IMR-90 (cell line): Measurements from ENCODE around the gene DISC1. TPM values are rescaled to one million over a fixed set of nuclear protein-coding genes. Genes with fewer than 3 reads are reported as not detected.
"Not testable (repeated sequence)": the region's sequence is repeated elsewhere in the genome, so short reads cannot be mapped to it uniquely, and the experiment has no call there.

Source experiments
- ATAC-seq: fragments of 200-7000 bp; cut with Tn5 transposase; 2 replicates; pipeline ENCODE4 v1.9.1; 2020; ENCODE audit warnings: low read depth, mild to moderate bottlenecking, moderate library complexity
- BruUV-seq: library from RNA; stranded (reverse); fragments of 400-500 nt; replicated peaks from 2 replicates; lab custom pipeline; 2021; lab: Mats Ljungman, UMichigan
- CTCF ChIA-PET: fragments of 300-600 bp; formaldehyde crosslinking; extraction: SDS; loops from one replicate; lab custom pipeline; 2021; ENCODE audit warnings: antibody characterized with exemption; lab: Yijun Ruan, JAX
- POLR2A ChIA-PET: fragments of 300-600 bp; sonication (Branson Sonifier 250); formaldehyde crosslinking; loops from one replicate; lab custom pipeline; 2022; ENCODE audit warnings: antibody characterized with exemption; ENCODE audit not compliant: unreplicated experiment; lab: Charles Lee
- DNase-seq: peaks from one replicate; pipeline ENCODE4 v3.0.0; 2013
- H2AFZ ChIP-seq: replicated peaks from 2 replicates; pipeline ENCODE3; 2013; ENCODE audit warnings: low read length, mild to moderate bottlenecking; ENCODE audit not compliant: poor library complexity
- H2AK5ac ChIP-seq: 2 replicates; pipeline ENCODE4 v1.6.1; 2013; ENCODE audit warnings: low read depth, low read length, inconsistent platforms
- H2AK9ac ChIP-seq: replicated peaks from 2 replicates; pipeline ENCODE3; 2013; ENCODE audit warnings: mild to moderate bottlenecking, low read depth, low read length, moderate library complexity; ENCODE audit not compliant: poor library complexity
- H2BK120ac ChIP-seq: 2 replicates; pipeline ENCODE4 v1.6.1; 2013; ENCODE audit warnings: low read depth, low read length, inconsistent platforms
- H2BK15ac ChIP-seq: 3 replicates; pipeline ENCODE4 v1.6.1; 2013; ENCODE audit warnings: low read depth, low read length, inconsistent platforms
- H2BK20ac ChIP-seq: 2 replicates; pipeline ENCODE4 v1.6.1; 2013; ENCODE audit warnings: low read depth, mild to moderate bottlenecking, inconsistent platforms, low read length, moderate library complexity
- H2BK5ac ChIP-seq: 2 replicates; pipeline ENCODE4 v1.6.1; 2013; ENCODE audit warnings: mild to moderate bottlenecking, low read depth, low read length, inconsistent platforms; ENCODE audit not compliant: poor library complexity, severe bottlenecking
- H3K14ac ChIP-seq: replicated peaks from 2 replicates; pipeline ENCODE4 v1.6.1; 2013; ENCODE audit warnings: low read depth, low read length, inconsistent platforms
- H3K18ac ChIP-seq: 2 replicates; pipeline ENCODE4 v1.6.1; 2013; ENCODE audit warnings: low read depth, low read length, control low read depth
- H3K23ac ChIP-seq: 2 replicates; pipeline ENCODE4 v1.6.1; 2013; ENCODE audit warnings: low read depth, low read length, inconsistent platforms
- H3K27ac ChIP-seq: 2 replicates; pipeline ENCODE4 v1.5.1; 2013; ENCODE audit warnings: mild to moderate bottlenecking, control low read depth, low read length; ENCODE audit not compliant: insufficient read depth
- H3K27me3 ChIP-seq: 2 replicates; pipeline ENCODE4 v1.6.1; 2013; ENCODE audit warnings: low read length; ENCODE audit not compliant: control insufficient read depth, insufficient read depth
- H3K36me3 ChIP-seq: 2 replicates; pipeline ENCODE4 v1.6.1; 2013; ENCODE audit warnings: low read length, mixed read lengths; ENCODE audit not compliant: control insufficient read depth, insufficient read depth
- H3K4ac ChIP-seq: 2 replicates; pipeline ENCODE4 v1.6.1; 2013; ENCODE audit warnings: low read depth, low read length, inconsistent platforms
- H3K4me1 ChIP-seq: 2 replicates; pipeline ENCODE4 v1.6.1; 2013; ENCODE audit warnings: low read length, mixed read lengths; ENCODE audit not compliant: control insufficient read depth, insufficient read depth
- H3K4me2 ChIP-seq: 2 replicates; pipeline ENCODE4 v1.6.1; 2013; ENCODE audit warnings: low read depth, mild to moderate bottlenecking, control low read depth, low read length, moderate library complexity
- H3K4me3 ChIP-seq: 2 replicates; pipeline ENCODE4 v1.5.1; 2013; ENCODE audit warnings: low read depth, mild to moderate bottlenecking, control low read depth, low read length, moderate library complexity; ENCODE audit not compliant: insufficient read depth
- H3K56ac ChIP-seq: 2 replicates; pipeline ENCODE4 v1.6.1; 2013; ENCODE audit warnings: low read length, inconsistent platforms; ENCODE audit not compliant: insufficient read depth; ENCODE audit errors: extremely low read depth
- H3K79me1 ChIP-seq, 2 experiments: 2 replicates each; pipeline ENCODE4 v1.6.1; 2013; ENCODE audit warnings: low read length in 2 of 2, inconsistent platforms in 1 of 2, low read depth in 1 of 2
- H3K9ac ChIP-seq: 2 replicates; pipeline ENCODE4 v1.6.1; 2013; ENCODE audit warnings: low read depth, low read length, control low read depth
- H3K9me1 ChIP-seq: 2 replicates; pipeline ENCODE4 v1.6.1; 2013; ENCODE audit warnings: low read length, inconsistent platforms; ENCODE audit not compliant: insufficient read depth
- H3K9me3 ChIP-seq: 2 replicates; pipeline ENCODE4 v1.6.1; 2013; ENCODE audit warnings: low read length; ENCODE audit not compliant: control insufficient read depth, insufficient read depth
- H4K20me1 ChIP-seq: 2 replicates; pipeline ENCODE4 v1.6.1; 2013; ENCODE audit warnings: low read length, inconsistent platforms; ENCODE audit not compliant: insufficient read depth
- H4K5ac ChIP-seq: 2 replicates; pipeline ENCODE4 v1.6.1; 2013; ENCODE audit warnings: mild to moderate bottlenecking, low read depth, low read length, control low read depth
- H4K8ac ChIP-seq, 2 experiments: 2 replicates each; pipeline ENCODE4 v1.6.1; 2013; ENCODE audit warnings: low read depth in 2 of 2, low read length in 2 of 2, control low read depth in 1 of 2, inconsistent platforms in 1 of 2
- H4K91ac ChIP-seq: 2 replicates; pipeline ENCODE4 v1.6.1; 2013; ENCODE audit warnings: low read depth, low read length, inconsistent platforms; ENCODE audit not compliant: insufficient read depth
- WGBS, 2 experiments: methylation state at CpG; one replicate each; pipeline versions ENCODE4 v1.1.5 to v1.1.7; 2013; ENCODE audit warnings: missing lambda C conversion rate in 2 of 2; ENCODE audit not compliant: insufficient read length in 1 of 2; ENCODE audit errors: extremely low coverage in 2 of 2; 5-methylcytosine and 5-hydroxymethylcytosine counted together
- dilution Hi-C: fragments of 300-500 bp; cut with HindIII; formaldehyde crosslinking; loops from one replicate; pipeline ENCODE4 v1.14.3; 2018; ENCODE audit warnings: low sequenced_read_pairs; ENCODE audit not compliant: unreplicated experiment
- in situ Hi-C: fragments of 300-500 bp; cut with MboI; formaldehyde crosslinking; loops from 3 replicates; pipeline ENCODE4 v1.14.3; 2019; ENCODE audit warnings: low sequenced_read_pairs, inconsistent platforms, mixed read lengths
- intact Hi-C: fragments of 100-400 bp; cut with micrococcal nuclease; formaldehyde crosslinking; loops from 2 replicates; pipeline ENCODE4 v1.10.0; 2022
- polyA plus RNA-seq, 3 experiments: library from polyadenylated mRNA; depleted of rRNA; stranded (reverse); fragments of >200 nt; gene quantifications; 2 replicates each; pipeline ENCODE4 v1.2.3, GENCODE V29; 2012; ENCODE audit warnings: low replicate concordance in 1 of 3
- total RNA-seq: library from RNA; depleted of rRNA; stranded (reverse); fragments of >200 nt; gene quantifications from 2 replicates; pipeline ENCODE4 v1.2.3, GENCODE V29; 2012

The DISC1 gene
- total and polyA plus RNA-seq, 2 of the 4 experiments (the other 2 are of a cell fraction): 2.2 to 7.0 TPM

- H3K18ac ChIP-seq, H3K4me1 ChIP-seq, H2AK9ac ChIP-seq, H4K20me1 ChIP-seq, H2AFZ ChIP-seq, H2BK120ac ChIP-seq, H4K5ac ChIP-seq, H3K4me2 ChIP-seq, H4K91ac ChIP-seq, BruUV-seq, H3K23ac ChIP-seq, H3K79me1 ChIP-seq, intact Hi-C loops, H3K4me3 ChIP-seq, H2BK5ac ChIP-seq, dilution Hi-C loops, H3K9me3 ChIP-seq, POLR2A ChIA-PET, H3K27me3 ChIP-seq, H3K36me3 ChIP-seq, ATAC-seq, H3K27ac ChIP-seq, DNase-seq, H4K8ac ChIP-seq, H3K14ac ChIP-seq, H3K9me1 ChIP-seq, CTCF ChIA-PET, H3K9ac ChIP-seq, in situ Hi-C loops, H3K56ac ChIP-seq, H3K4ac ChIP-seq, H2AK5ac ChIP-seq, H2BK15ac ChIP-seq, H2BK20ac ChIP-seq: not testable (repeated sequence)
- no CpG with 5 or more reads among the region's 5 CpGs for WGBS, 2 experiments
These were observed 343.2 kb downstream of the DISC1 start for GRCh38 chr1:231969761-231970160.
